GM12864 (cell line): ENCODE results near the gene COX6A1.

Experiments used
- DNase-seq: peaks from one replicate; pipeline ENCODE4 v3.0.0-alpha.2; 2011; ENCODE audit warnings: low read depth
- H3K4me3 ChIP-seq: 2 replicates; pipeline ENCODE4 v1.5.1; 2011; ENCODE audit warnings: mild to moderate bottlenecking, low read depth, low read length, control low read depth
- CTCF ChIP-seq: IDR thresholded peaks from 2 replicates; pipeline ENCODE4 v1.5.1; 2011; ENCODE audit warnings: low read depth, mild to moderate bottlenecking, moderate library complexity, low read length, control low read depth, inconsistent platforms; ENCODE audit errors: missing control alignments

COX6A1 gene

GRCh38 chr12:120488057-120488640 is 50.2 kb downstream of the COX6A1 start:
- no peak for DNase-seq
- H3K4me3 ChIP-seq = no peak overlapping the region
- no peak for TF ChIP-seq CTCF

- H3K4me3 ChIP-seq = no peak overlapping the region
- no peak for TF ChIP-seq CTCF
- no peak for DNase-seq
Measured at GRCh38 chr12:120489018-120489417, 51.1 kb downstream of the COX6A1 start.

- TF ChIP-seq CTCF = no peak
- no peak overlapping the region for H3K4me3 ChIP-seq
- no peak for DNase-seq
Measured at GRCh38 chr12:120490325-120490724, 52.4 kb downstream of the COX6A1 start.
